Liver (tissue), 9 donors: Measurements from ENCODE around the gene B3GALNT1. TPM values are rescaled to one million over a fixed set of nuclear protein-coding genes. Genes with fewer than 3 reads are reported as not detected.

Source experiments
- DNase-seq: peaks from one replicate; pipeline ENCODE4 v3.0.0-alpha.2; 2017; ENCODE audit warnings: low spot score
- H3K27ac ChIP-seq, 2 donors: one replicate each; pipeline ENCODE4 v1.7.0; 2013; ENCODE audit warnings: inconsistent platforms in 2 of 2, low read length in 2 of 2, control low read depth in 1 of 2, low read depth in 1 of 2, mild to moderate bottlenecking in 1 of 2
- H3K27me3 ChIP-seq, 4 donors: one replicate each; pipeline versions ENCODE4 v1.6.1 to v1.7.0; 2013; ENCODE audit warnings: low read length in 3 of 4, inconsistent platforms in 1 of 4, mild to moderate bottlenecking in 1 of 4, moderate library complexity in 1 of 4; ENCODE audit not compliant: control insufficient read depth in 4 of 4, insufficient read depth in 4 of 4
- H3K36me3 ChIP-seq, 4 donors: one replicate each; pipeline versions ENCODE4 v1.6.1 to v1.7.0; 2013; ENCODE audit warnings: low read length in 3 of 4, mild to moderate bottlenecking in 3 of 4, low read depth in 1 of 4, moderate library complexity in 1 of 4; ENCODE audit not compliant: control insufficient read depth in 4 of 4, insufficient read depth in 3 of 4
- H3K4me1 ChIP-seq, 4 donors: one replicate each; pipeline versions ENCODE4 v1.6.1 to v1.7.0; 2013; ENCODE audit warnings: low read length in 3 of 4, mild to moderate bottlenecking in 3 of 4, moderate library complexity in 1 of 4; ENCODE audit not compliant: control insufficient read depth in 4 of 4, insufficient read depth in 4 of 4
- H3K4me3 ChIP-seq, 3 donors: one replicate each; pipeline versions ENCODE4 v1.6.1 to v1.7.0; 2013; ENCODE audit warnings: low read length in 3 of 3, control low read depth in 1 of 3, low read depth in 1 of 3, mild to moderate bottlenecking in 1 of 3
- H3K9ac ChIP-seq, 2 donors: one replicate each; pipeline ENCODE4 v1.7.0; 2013; ENCODE audit warnings: low read length in 2 of 2, mild to moderate bottlenecking in 2 of 2, moderate library complexity in 2 of 2, control low read depth in 1 of 2, low read depth in 1 of 2
- H3K9me3 ChIP-seq, 4 donors: one replicate each; pipeline versions ENCODE4 v1.6.1 to v1.7.0; 2013; ENCODE audit warnings: low read length in 3 of 4; ENCODE audit not compliant: control insufficient read depth in 4 of 4
- ATF3 ChIP-seq: IDR thresholded peaks from 2 replicates; pipeline ENCODE4 v1.6.1; 2016; ENCODE audit warnings: antibody characterized with exemption
- EGR1 ChIP-seq, 2 donors: IDR thresholded peaks; 2 replicates each; pipeline ENCODE4 v1.6.1; 2016 to 2018; ENCODE audit warnings: antibody characterized with exemption in 2 of 2, low read depth in 2 of 2
- FOXA1 ChIP-seq: IDR thresholded peaks from 2 replicates; pipeline ENCODE4 v1.6.1; 2016; ENCODE audit warnings: antibody characterized with exemption
- FOXA2 ChIP-seq: IDR thresholded peaks from 2 replicates; pipeline ENCODE4 v1.6.1; 2016; ENCODE audit warnings: antibody characterized with exemption
- GABPA ChIP-seq, 2 donors: IDR thresholded peaks in 1 of 2; conservative IDR thresholded peaks in 1 of 2; 2 replicates each; pipeline ENCODE4 v1.6.1; 2016; ENCODE audit warnings: antibody characterized with exemption in 2 of 2, mild to moderate bottlenecking in 1 of 2, moderate library complexity in 1 of 2
- HNF4A ChIP-seq, 2 donors: conservative IDR thresholded peaks; 2 replicates each; pipeline ENCODE4 v1.6.1; 2016; ENCODE audit warnings: antibody characterized with exemption in 2 of 2, mild to moderate bottlenecking in 2 of 2
- HNF4G ChIP-seq: IDR thresholded peaks from 2 replicates; pipeline ENCODE4 v1.6.1; 2016; ENCODE audit warnings: antibody characterized with exemption
- JUND ChIP-seq, 2 donors: IDR thresholded peaks; 2 replicates each; pipeline ENCODE4 v1.6.1; 2016; ENCODE audit warnings: antibody characterized with exemption in 2 of 2
- MAX ChIP-seq: IDR thresholded peaks from 2 replicates; pipeline ENCODE4 v1.6.1; 2016; ENCODE audit warnings: antibody characterized with exemption
- NR2F2 ChIP-seq: IDR thresholded peaks from 2 replicates; pipeline ENCODE4 v1.6.1; 2016; ENCODE audit warnings: antibody characterized with exemption
- RAD21 ChIP-seq, 2 donors: IDR thresholded peaks; 2 replicates each; pipeline ENCODE4 v1.6.1; 2016; ENCODE audit warnings: antibody characterized with exemption in 2 of 2, mild to moderate bottlenecking in 2 of 2
- RXRA ChIP-seq, 2 donors: IDR thresholded peaks; 2 replicates each; pipeline ENCODE4 v1.6.1; 2017 to 2018; ENCODE audit warnings: antibody characterized with exemption in 2 of 2, mild to moderate bottlenecking in 1 of 2
- SP1 ChIP-seq: IDR thresholded peaks from 2 replicates; pipeline ENCODE4 v1.6.1; 2018; ENCODE audit warnings: antibody characterized with exemption, mild to moderate bottlenecking
- TAF1 ChIP-seq: conservative IDR thresholded peaks from 2 replicates; pipeline ENCODE4 v1.6.1; 2016; ENCODE audit warnings: antibody characterized with exemption, mild to moderate bottlenecking
- YY1 ChIP-seq: IDR thresholded peaks from 2 replicates; pipeline ENCODE4 v1.6.1; 2016; ENCODE audit warnings: antibody characterized with exemption, mild to moderate bottlenecking
- WGBS: extraction: QIAGEN DNeasy Blood & Tissue Kit; methylation state at CpG from one replicate; pipeline ENCODE4 v1.1.7; 2013; 5-methylcytosine and 5-hydroxymethylcytosine counted together
- polyA plus RNA-seq, 2 donors: library from polyadenylated mRNA; stranded (reverse) in 1 of 2; unstranded in 1 of 2; fragments of 200-250 nt in 1 of 2; fragments of >200 nt in 1 of 2; fragmentation: Nextera tagmentation in 1 of 2; extraction: Ambion mirVana in 1 of 2; gene quantifications; one replicate each; pipeline versions ENCODE4 v1.2.1 to v1.2.3, GENCODE V29; 2013 to 2015
- total RNA-seq, 2 donors: library from RNA; depleted of rRNA; stranded (reverse); fragments of >200 nt; gene quantifications; one replicate each; pipeline ENCODE4 v1.2.3, GENCODE V29; 2014
- TF ChIP-seq, protein P1 (sequence below): fragments of 150-350 bp; IDR thresholded peaks from 2 replicates; pipeline ENCODE4 v1.5.1; 2017; ENCODE audit warnings: improper control_type of control experiment, low read depth, low read length; ENCODE audit not compliant: missing input control
- TF ChIP-seq, protein P2 (sequence below): IDR thresholded peaks from 2 replicates; pipeline ENCODE4 v1.6.1; 2016; ENCODE audit warnings: antibody characterized with exemption, mild to moderate bottlenecking
- TF ChIP-seq, protein P3 (sequence below): IDR thresholded peaks from 2 replicates; pipeline ENCODE4 v1.6.1; 2016; ENCODE audit warnings: antibody characterized with exemption
- donor health status: healthy.
- donor health status: healthy.
- donor health status: healthy.
- donor health status: healthy.
- donor health status: healthy.

Gene B3GALNT1
- total and polyA plus RNA-seq, 4 donors: 0.56 to 23.7 (median 1.00) TPM

DNA sequence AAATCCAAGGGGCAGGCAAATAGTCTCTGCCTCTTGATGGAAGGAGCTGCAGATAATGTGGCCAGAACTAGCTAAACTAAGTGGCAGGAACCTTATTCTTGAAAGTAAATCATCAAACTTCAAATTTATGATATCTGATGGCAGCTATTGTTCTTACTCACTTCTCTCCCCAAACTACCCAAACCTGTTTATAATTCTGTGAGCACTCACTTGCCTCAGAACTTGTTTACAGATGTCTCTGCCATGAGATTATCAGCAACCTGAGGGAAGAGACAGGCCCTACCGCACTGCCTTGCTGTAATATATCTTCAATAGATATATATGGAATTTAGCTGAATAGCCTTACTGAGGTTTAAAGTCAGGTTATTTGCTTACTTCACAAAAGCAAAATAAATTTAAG lies 2.2 kb upstream of the B3GALNT1 start:
- Histone ChIP-seq H3K4me3 (no peak overlapping the region), H3K9ac (no peak overlapping the region), H3K27ac (no peak overlapping the region), H3K4me1 (peaks cover 0 to 15% (median 3%) of the 10 kb centered on the region in 4 donors), H3K36me3 (no peaks in the 10 kb centered on the region), H3K9me3 (no peaks in the 10 kb centered on the region), H3K27me3 (no peaks in the 10 kb centered on the region)
- no peak for DNase-seq
- no peak for TF ChIP-seq GABPA (IDR thresholded peaks at IDR 0.05 in 1 of 2, conservative IDR thresholded peaks at IDR 0.05 in 1 of 2)
- TF ChIP-seq SP1: no peak
- TF ChIP-seq RXRA (IDR thresholded peaks at IDR 0.05): no peak
- TF ChIP-seq, protein P1, sequence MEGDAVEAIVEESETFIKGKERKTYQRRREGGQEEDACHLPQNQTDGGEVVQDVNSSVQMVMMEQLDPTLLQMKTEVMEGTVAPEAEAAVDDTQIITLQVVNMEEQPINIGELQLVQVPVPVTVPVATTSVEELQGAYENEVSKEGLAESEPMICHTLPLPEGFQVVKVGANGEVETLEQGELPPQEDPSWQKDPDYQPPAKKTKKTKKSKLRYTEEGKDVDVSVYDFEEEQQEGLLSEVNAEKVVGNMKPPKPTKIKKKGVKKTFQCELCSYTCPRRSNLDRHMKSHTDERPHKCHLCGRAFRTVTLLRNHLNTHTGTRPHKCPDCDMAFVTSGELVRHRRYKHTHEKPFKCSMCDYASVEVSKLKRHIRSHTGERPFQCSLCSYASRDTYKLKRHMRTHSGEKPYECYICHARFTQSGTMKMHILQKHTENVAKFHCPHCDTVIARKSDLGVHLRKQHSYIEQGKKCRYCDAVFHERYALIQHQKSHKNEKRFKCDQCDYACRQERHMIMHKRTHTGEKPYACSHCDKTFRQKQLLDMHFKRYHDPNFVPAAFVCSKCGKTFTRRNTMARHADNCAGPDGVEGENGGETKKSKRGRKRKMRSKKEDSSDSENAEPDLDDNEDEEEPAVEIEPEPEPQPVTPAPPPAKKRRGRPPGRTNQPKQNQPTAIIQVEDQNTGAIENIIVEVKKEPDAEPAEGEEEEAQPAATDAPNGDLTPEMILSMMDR: no peak
- no peak for TF ChIP-seq JUND (IDR thresholded peaks at IDR 0.05)
- TF ChIP-seq NR2F2: no peak
- TF ChIP-seq, protein P2, sequence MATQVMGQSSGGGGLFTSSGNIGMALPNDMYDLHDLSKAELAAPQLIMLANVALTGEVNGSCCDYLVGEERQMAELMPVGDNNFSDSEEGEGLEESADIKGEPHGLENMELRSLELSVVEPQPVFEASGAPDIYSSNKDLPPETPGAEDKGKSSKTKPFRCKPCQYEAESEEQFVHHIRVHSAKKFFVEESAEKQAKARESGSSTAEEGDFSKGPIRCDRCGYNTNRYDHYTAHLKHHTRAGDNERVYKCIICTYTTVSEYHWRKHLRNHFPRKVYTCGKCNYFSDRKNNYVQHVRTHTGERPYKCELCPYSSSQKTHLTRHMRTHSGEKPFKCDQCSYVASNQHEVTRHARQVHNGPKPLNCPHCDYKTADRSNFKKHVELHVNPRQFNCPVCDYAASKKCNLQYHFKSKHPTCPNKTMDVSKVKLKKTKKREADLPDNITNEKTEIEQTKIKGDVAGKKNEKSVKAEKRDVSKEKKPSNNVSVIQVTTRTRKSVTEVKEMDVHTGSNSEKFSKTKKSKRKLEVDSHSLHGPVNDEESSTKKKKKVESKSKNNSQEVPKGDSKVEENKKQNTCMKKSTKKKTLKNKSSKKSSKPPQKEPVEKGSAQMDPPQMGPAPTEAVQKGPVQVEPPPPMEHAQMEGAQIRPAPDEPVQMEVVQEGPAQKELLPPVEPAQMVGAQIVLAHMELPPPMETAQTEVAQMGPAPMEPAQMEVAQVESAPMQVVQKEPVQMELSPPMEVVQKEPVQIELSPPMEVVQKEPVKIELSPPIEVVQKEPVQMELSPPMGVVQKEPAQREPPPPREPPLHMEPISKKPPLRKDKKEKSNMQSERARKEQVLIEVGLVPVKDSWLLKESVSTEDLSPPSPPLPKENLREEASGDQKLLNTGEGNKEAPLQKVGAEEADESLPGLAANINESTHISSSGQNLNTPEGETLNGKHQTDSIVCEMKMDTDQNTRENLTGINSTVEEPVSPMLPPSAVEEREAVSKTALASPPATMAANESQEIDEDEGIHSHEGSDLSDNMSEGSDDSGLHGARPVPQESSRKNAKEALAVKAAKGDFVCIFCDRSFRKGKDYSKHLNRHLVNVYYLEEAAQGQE: no peak
- no peak for TF ChIP-seq HNF4G
- no peak for TF ChIP-seq TAF1
- TF ChIP-seq RAD21 (IDR thresholded peaks at IDR 0.05): no peak
- TF ChIP-seq EGR1 (IDR thresholded peaks at IDR 0.05; ENCODE audit: low read depth in 2 of 2): no peak
- no peak for TF ChIP-seq FOXA2
- no peak for TF ChIP-seq MAX
- TF ChIP-seq FOXA1: no peak
- no peak for TF ChIP-seq HNF4A (conservative IDR thresholded peaks at IDR 0.05)
- TF ChIP-seq, protein P3, sequence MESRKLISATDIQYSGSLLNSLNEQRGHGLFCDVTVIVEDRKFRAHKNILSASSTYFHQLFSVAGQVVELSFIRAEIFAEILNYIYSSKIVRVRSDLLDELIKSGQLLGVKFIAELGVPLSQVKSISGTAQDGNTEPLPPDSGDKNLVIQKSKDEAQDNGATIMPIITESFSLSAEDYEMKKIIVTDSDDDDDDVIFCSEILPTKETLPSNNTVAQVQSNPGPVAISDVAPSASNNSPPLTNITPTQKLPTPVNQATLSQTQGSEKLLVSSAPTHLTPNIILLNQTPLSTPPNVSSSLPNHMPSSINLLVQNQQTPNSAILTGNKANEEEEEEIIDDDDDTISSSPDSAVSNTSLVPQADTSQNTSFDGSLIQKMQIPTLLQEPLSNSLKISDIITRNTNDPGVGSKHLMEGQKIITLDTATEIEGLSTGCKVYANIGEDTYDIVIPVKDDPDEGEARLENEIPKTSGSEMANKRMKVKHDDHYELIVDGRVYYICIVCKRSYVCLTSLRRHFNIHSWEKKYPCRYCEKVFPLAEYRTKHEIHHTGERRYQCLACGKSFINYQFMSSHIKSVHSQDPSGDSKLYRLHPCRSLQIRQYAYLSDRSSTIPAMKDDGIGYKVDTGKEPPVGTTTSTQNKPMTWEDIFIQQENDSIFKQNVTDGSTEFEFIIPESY: no peak
- TF ChIP-seq YY1: no peak
- TF ChIP-seq ATF3: no peak
- WGBS: 93% methylated on average over 1 of the region's 1 CpG
